Endothelial cell of umbilical vein (primary cell): ENCODE data around the gene RBM27. TPM values are rescaled to one million over a fixed set of nuclear protein-coding genes. Genes with fewer than 3 reads are reported as not detected.
"Not testable (repeated sequence)": the region's sequence is repeated elsewhere in the genome, so short reads cannot be mapped to it uniquely, and the experiment has no call there.

Experiments used
- BruUV-seq: library from RNA; stranded (reverse); fragments of 400-500 nt; replicated peaks from 2 replicates; lab custom pipeline; 2021; lab: Mats Ljungman, UMichigan
- CTCF ChIA-PET: fragments of 300-600, 350-600 bp; sonication (Branson Sonifier 250); formaldehyde crosslinking; loops from one replicate; lab custom pipeline; 2021; ENCODE audit warnings: antibody characterized with exemption, inconsistent platforms; lab: Charles Lee
- POLR2A ChIA-PET: fragments of 300-600, 350-600 bp; sonication (Branson Sonifier 250); formaldehyde crosslinking; loops from one replicate; lab custom pipeline; 2021; ENCODE audit warnings: antibody characterized with exemption, inconsistent platforms; lab: Charles Lee
- DNase-seq: peaks from one replicate; pipeline ENCODE4 v3.0.0-alpha.2; 2011; ENCODE audit warnings: low read depth, low spot score
- FAIRE-seq: peaks from 2 replicates; lab custom pipeline; 2011; peaks lifted over from hg19 to GRCh38; lab: Jason Lieb, UNC
- H2AFZ ChIP-seq: 2 replicates; pipeline ENCODE4 v1.6.0; 2012; ENCODE audit warnings: low read depth, low read length, control low read depth, inconsistent platforms
- H3K27ac ChIP-seq: 2 replicates; pipeline ENCODE4 v1.5.1; 2011; ENCODE audit warnings: low read depth, mild to moderate bottlenecking, control low read depth, low read length, moderate library complexity; ENCODE audit not compliant: insufficient read depth
- H3K27me3 ChIP-seq, 2 experiments: 2 replicates each; pipeline versions ENCODE4 v1.6.0 to v1.6.1; 2011; ENCODE audit warnings: low read length in 2 of 2, mixed read lengths in 1 of 2; ENCODE audit not compliant: control insufficient read depth in 2 of 2, insufficient read depth in 2 of 2
- H3K36me3 ChIP-seq, 2 experiments: 2 replicates in 1 of 2; 3 replicates in 1 of 2; pipeline ENCODE4 v1.5.1; 2011; ENCODE audit warnings: low read length in 2 of 2, mild to moderate bottlenecking in 1 of 2, moderate library complexity in 1 of 2; ENCODE audit not compliant: control insufficient read depth in 2 of 2, insufficient read depth in 2 of 2; ENCODE audit errors: extremely low read depth in 1 of 2
- H3K4me1 ChIP-seq: 3 replicates; pipeline ENCODE4 v1.5.1; 2011; ENCODE audit warnings: mild to moderate bottlenecking, low read length; ENCODE audit not compliant: control insufficient read depth, insufficient read depth; ENCODE audit errors: extremely low read depth
- H3K4me2 ChIP-seq: 2 replicates; pipeline ENCODE4 v1.6.1; 2011; ENCODE audit warnings: low read length, control low read depth, mixed read lengths; ENCODE audit not compliant: insufficient read depth
- H3K4me3 ChIP-seq, 3 experiments: fragments of 200-600 bp in 1 of 3; sonication (generic), shearing (Covaris generic) in 1 of 3; replicated peaks in 1 of 3; 2 replicates each; pipeline ENCODE4 v1.5.1; 2011 to 2016; ENCODE audit warnings: control low read depth in 3 of 3, low read length in 3 of 3, mild to moderate bottlenecking in 2 of 3, inconsistent platforms in 1 of 3, low read depth in 1 of 3, moderate library complexity in 1 of 3; ENCODE audit not compliant: insufficient read depth in 1 of 3
- H3K79me2 ChIP-seq: 2 replicates; pipeline ENCODE4 v1.6.0; 2012; ENCODE audit warnings: low read length, inconsistent platforms; ENCODE audit not compliant: control insufficient read depth, insufficient read depth
- H3K9ac ChIP-seq: replicated peaks from 2 replicates; pipeline ENCODE3; 2011; ENCODE audit warnings: low read length, control low read depth; ENCODE audit not compliant: insufficient read depth; ENCODE audit errors: extremely low read depth
- H3K9me1 ChIP-seq: replicated peaks from 3 replicates; pipeline ENCODE4 v1.6.0; 2011; ENCODE audit warnings: mild to moderate bottlenecking, low read length; ENCODE audit not compliant: control insufficient read depth, insufficient read depth; ENCODE audit errors: extremely low read depth
- H3K9me3 ChIP-seq: replicated peaks from 2 replicates; pipeline ENCODE4 v1.5.1; 2012; ENCODE audit warnings: low read length, inconsistent platforms; ENCODE audit not compliant: control insufficient read depth, insufficient read depth
- H4K20me1 ChIP-seq: replicated peaks from 2 replicates; pipeline ENCODE3; 2011; ENCODE audit warnings: mild to moderate bottlenecking, low read length; ENCODE audit not compliant: control insufficient read depth, insufficient read depth; ENCODE audit errors: extremely low read depth
- FOS ChIP-seq: IDR thresholded peaks from 2 replicates; pipeline ENCODE4 v1.6.1; 2011; ENCODE audit warnings: mild to moderate bottlenecking, low read length, moderate library complexity, borderline replicate concordance; ENCODE audit not compliant: insufficient read depth
- JUN ChIP-seq: IDR thresholded peaks from 2 replicates; pipeline ENCODE4 v1.6.1; 2011; ENCODE audit warnings: borderline replicate concordance, low read depth; ENCODE audit not compliant: insufficient read length, insufficient read depth
- MYC ChIP-seq: IDR thresholded peaks from one replicate; pipeline ENCODE4 v1.6.1; 2011; ENCODE audit warnings: mild to moderate bottlenecking, low read depth, low read length
- dilution Hi-C: fragments of 300-500 bp; cut with MboI; formaldehyde crosslinking; loops from one replicate; pipeline ENCODE4 v1.15.0; 2019; ENCODE audit warnings: low sequenced_read_pairs; ENCODE audit not compliant: extremely low pct_ligation_motif_present
- intact Hi-C: fragments of 100-400 bp; cut with micrococcal nuclease; formaldehyde crosslinking; loops from one replicate; pipeline ENCODE4 v1.10.0; 2022
- polyA plus RNA-seq, 4 experiments: library from polyadenylated mRNA; depleted of rRNA in 3 of 4; stranded (reverse) in 3 of 4; unstranded in 1 of 4; fragments of >200 nt; gene quantifications; 2 replicates each; pipeline versions ENCODE4 v1.2.1 to v1.2.3, GENCODE V29; 2011 to 2012; ENCODE audit warnings: missing spikeins in 1 of 4
- total RNA-seq: library from RNA; stranded (reverse); gene quantifications from 2 replicates; pipeline ENCODE4 v1.2.3, GENCODE V29; 2021

RBM27 gene
- total and polyA plus RNA-seq, 2 donors (not counting 3 experiments of a cell fraction or from before 2014, with no cell fraction given): 6.3 to 17.7 TPM

GRCh38 chr5:146173049-146173448 is 30.4 kb upstream of the RBM27 start:
- H3K4me2 ChIP-seq, H3K9me3 ChIP-seq, dilution Hi-C loops, BruUV-seq, H3K9ac ChIP-seq, H3K9me1 ChIP-seq, FAIRE-seq, H4K20me1 ChIP-seq, H2AFZ ChIP-seq, H3K27ac ChIP-seq, H3K27me3 ChIP-seq, POLR2A ChIA-PET, H3K4me1 ChIP-seq, DNase-seq, H3K4me3 ChIP-seq: not testable (repeated sequence)
- peaks cover 5 to 10% of the 10 kb centered on the region in 2 experiments for H3K36me3 ChIP-seq
- CTCF ChIA-PET: interaction anchor here (0.9 to 2.2 kb wide), 3 partner anchors 19 to 46 kb away, joined by 3 to 6 read pairs (median 6); no protein-coding TSS in a partner anchor
- intact Hi-C loops: loop anchor here (5.0 kb wide), 1 partner anchor 866 kb away; no protein-coding TSS in a partner anchor
- peaks cover 25% of the 10 kb centered on the region for H3K79me2 ChIP-seq

DNA sequence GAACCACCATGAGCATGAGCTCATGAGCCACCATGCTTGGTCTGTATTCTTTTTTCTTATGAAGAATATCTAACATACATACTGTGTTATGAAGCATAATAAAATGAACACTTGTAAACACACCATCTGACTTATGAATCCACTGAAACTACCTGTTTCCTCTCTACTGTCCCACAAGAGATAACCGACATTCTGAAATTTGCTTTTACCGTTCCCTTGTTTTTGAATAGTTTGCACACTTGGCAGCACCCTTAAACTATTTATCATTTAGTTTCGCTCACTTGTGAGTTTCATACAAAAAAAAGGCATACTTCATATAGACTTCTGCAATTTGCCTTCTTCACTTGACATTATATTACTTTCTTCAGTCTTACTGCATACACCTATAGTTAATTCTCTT is 29.8 kb upstream of the RBM27 start:
- FAIRE-seq (no peak), DNase-seq (no peak)
- Histone ChIP-seq H2AFZ (no peak overlapping the region), H3K4me3 (no peak overlapping the region), H3K9me3 (no peaks in the 10 kb centered on the region), H3K36me3 (peaks cover 5 to 10% of the 10 kb centered on the region in 2 experiments), H3K79me2 (peaks cover 26% of the 10 kb centered on the region), H3K4me1 (no peaks in the 10 kb centered on the region), H3K27me3 (no peaks in the 10 kb centered on the region), H3K27ac (no peak overlapping the region), H3K9me1 (no peaks in the 10 kb centered on the region), H3K4me2 (no peak overlapping the region), H3K9ac (no peak overlapping the region), H4K20me1 (no peaks in the 10 kb centered on the region)
- intact Hi-C loops: loop anchor here (5.0 kb wide), 1 partner anchor 866 kb away; no protein-coding TSS in a partner anchor
- dilution Hi-C loops: no loop called here
- BruUV-seq: no TSS peak
- CTCF ChIA-PET: interaction anchor here (0.6 to 2.2 kb wide), 5 partner anchors 8 to 46 kb away, joined by 3 to 6 read pairs (median 4); no protein-coding TSS in a partner anchor
- POLR2A ChIA-PET: no interaction called here
- no peak for TF ChIP-seq JUN
- TF ChIP-seq FOS: no peak
- no peak for TF ChIP-seq MYC
